Duodenal mucosa (tissue), 2 donors: Measurements from ENCODE around the gene PPP2R3A.
"Not testable (repeated sequence)": the region's sequence is repeated elsewhere in the genome, so short reads cannot be mapped to it uniquely, and the experiment has no call there.

Experiments used
- H3K27ac ChIP-seq: one replicate; pipeline ENCODE4 v1.7.0; 2013; ENCODE audit warnings: low read depth, low read length
- H3K27me3 ChIP-seq, 2 donors: one replicate each; pipeline ENCODE4 v1.7.0; 2013; ENCODE audit warnings: low read length in 2 of 2, control low read depth in 1 of 2; ENCODE audit not compliant: insufficient read depth in 2 of 2, control insufficient read depth in 1 of 2
- H3K36me3 ChIP-seq, 2 donors: one replicate each; pipeline ENCODE4 v1.7.0; 2013; ENCODE audit warnings: low read length in 2 of 2, control low read depth in 1 of 2; ENCODE audit not compliant: insufficient read depth in 2 of 2, control insufficient read depth in 1 of 2
- H3K4me1 ChIP-seq, 2 donors: one replicate each; pipeline ENCODE4 v1.7.0; 2013; ENCODE audit warnings: low read length in 2 of 2, control low read depth in 1 of 2; ENCODE audit not compliant: insufficient read depth in 2 of 2, control insufficient read depth in 1 of 2
- H3K4me3 ChIP-seq, 2 donors: one replicate each; pipeline ENCODE4 v1.7.0; 2013; ENCODE audit warnings: low read length in 2 of 2, low read depth in 1 of 2
- H3K9ac ChIP-seq, 2 donors: one replicate each; pipeline ENCODE4 v1.7.0; 2013; ENCODE audit warnings: low read length in 2 of 2, low read depth in 1 of 2
- H3K9me3 ChIP-seq, 2 donors: one replicate each; pipeline ENCODE4 v1.7.0; 2013; ENCODE audit warnings: low read length in 2 of 2, control low read depth in 1 of 2; ENCODE audit not compliant: control insufficient read depth in 1 of 2

PPP2R3A gene

DNA sequence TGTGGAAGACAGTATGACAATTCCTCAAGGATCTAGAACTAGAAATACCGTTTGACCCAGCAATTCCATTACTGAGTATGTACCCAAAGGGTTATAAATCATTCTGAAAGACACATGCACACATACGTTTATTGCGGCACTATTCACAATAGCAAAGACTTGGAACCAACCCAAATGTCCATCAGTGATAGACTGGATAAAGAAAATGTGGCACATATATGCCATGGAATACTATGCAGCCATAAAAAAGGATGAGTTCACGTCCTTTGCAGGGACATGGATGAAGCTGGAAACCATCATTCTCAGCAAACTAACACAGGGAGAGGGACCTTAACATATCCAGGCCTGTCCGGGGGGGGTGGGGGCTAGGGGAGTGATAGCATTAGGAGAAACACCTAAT lies 154.3 kb downstream of the PPP2R3A start:
- not testable (repeated sequence) for H3K4me1 ChIP-seq, H3K27me3 ChIP-seq, H3K27ac ChIP-seq, H3K9ac ChIP-seq, H3K4me3 ChIP-seq, H3K36me3 ChIP-seq, H3K9me3 ChIP-seq

GRCh38 chr3:136120373-136121348 lies 155.1 kb downstream of the PPP2R3A start:
- no peak overlapping the region for H3K9ac ChIP-seq
- no peaks in the 10 kb centered on the region for H3K9me3 ChIP-seq
- no peak overlapping the region for H3K4me3 ChIP-seq
- no peaks in the 10 kb centered on the region for H3K4me1 ChIP-seq
- no peaks in the 10 kb centered on the region for H3K27me3 ChIP-seq
- H3K27ac ChIP-seq = no peak overlapping the region
- H3K36me3 ChIP-seq = no peaks in the 10 kb centered on the region

DNA sequence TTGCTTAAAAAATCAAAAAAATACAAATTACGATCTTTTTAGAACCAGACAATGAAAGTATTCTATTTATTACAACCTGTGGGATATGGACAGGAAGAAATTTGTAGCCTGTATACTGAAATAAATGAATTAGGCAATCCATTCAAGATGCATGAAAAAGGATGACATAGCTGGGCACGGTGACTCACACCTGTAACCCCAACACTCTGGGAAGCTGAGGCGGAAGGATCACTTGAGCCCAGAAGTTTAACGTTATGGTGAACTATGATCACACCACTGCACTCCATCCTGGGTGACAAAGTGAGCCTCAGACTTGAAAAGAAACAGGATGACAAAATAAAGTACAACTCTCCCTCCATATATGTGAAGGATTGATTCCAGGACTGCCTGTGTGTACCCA lies 156.5 kb downstream of the PPP2R3A start:
- no peaks in the 10 kb centered on the region for H3K9me3 ChIP-seq

DNA sequence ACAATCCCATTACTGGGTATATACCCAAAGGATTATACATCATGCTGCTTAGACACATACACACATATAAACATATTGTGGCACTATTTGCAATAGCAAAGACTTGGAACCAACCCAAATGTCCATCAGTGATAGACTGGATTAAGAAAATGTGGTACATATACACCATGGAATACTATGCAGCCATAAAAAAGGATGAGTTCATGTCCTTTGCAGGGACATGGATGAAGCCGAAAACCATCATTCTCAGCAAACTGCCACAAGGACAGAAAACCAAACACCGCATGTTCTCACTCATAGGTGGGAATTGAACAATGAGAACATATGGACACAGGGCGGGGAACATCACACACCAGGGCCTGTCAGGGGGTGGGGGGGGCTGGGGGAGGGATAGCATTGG lies 166.1 kb downstream of the PPP2R3A start:
- H3K27ac ChIP-seq, H3K9ac ChIP-seq, H3K27me3 ChIP-seq, H3K9me3 ChIP-seq, H3K4me1 ChIP-seq, H3K36me3 ChIP-seq, H3K4me3 ChIP-seq: not testable (repeated sequence)

More for the DNA sequence above, 156.5 kb downstream of the PPP2R3A start:
- Histone ChIP-seq H3K4me1 (no peaks in the 10 kb centered on the region), H3K27me3 (no peaks in the 10 kb centered on the region), H3K9ac (no peak overlapping the region), H3K36me3 (no peaks in the 10 kb centered on the region), H3K4me3 (no peak overlapping the region), H3K27ac (no peak overlapping the region)

DNA sequence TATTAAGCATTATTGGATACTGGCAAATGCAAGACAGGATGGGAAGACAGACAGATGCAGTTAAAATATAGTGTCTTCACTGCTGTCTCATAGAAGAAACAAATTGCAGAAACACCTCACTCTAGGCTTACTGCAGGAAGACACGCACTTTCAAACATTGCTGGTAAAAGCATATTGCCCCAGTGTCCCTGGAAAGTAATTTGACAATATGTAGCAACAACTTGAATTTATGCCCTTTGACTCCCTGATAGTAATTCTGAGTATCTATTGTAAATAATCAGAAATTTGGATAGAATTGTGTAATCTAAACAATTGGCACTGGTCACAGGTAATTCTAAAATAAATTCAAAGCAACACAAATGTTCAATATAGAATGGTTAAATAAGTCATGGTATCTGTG lies 168.6 kb downstream of the PPP2R3A start:
- Histone ChIP-seq H3K4me1 (peaks cover 0 to 3% of the 10 kb centered on the region in 2 donors), H3K36me3 (no peaks in the 10 kb centered on the region), H3K27ac (no peak overlapping the region), H3K9ac (no peak overlapping the region), H3K27me3 (no peaks in the 10 kb centered on the region), H3K9me3 (no peaks in the 10 kb centered on the region), H3K4me3 (no peak overlapping the region)

- Histone ChIP-seq H3K27ac (no peak overlapping the region), H3K9ac (no peak overlapping the region)
Measured at GRCh38 chr3:136135039-136135802, 169.7 kb downstream of the PPP2R3A start.

DNA sequence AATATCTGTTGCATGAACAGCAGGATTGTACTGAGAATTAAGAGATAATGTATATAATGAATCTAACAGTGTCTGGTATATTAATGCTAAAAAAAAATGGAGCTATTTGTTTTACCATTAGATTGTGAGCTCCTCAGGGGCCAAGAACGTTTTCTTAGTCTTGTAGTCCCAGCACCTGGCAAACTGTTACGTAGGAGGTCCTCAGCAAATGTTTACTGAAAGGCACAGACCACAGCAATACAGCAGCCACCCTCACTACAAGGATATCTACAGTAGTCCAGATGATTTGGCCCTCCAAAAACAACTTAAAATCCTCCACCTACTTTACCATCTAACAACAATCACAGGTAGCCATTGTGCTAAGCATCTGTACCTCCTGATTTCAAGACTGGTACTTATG lies 170.9 kb downstream of the PPP2R3A start:
- no peaks in the 10 kb centered on the region for H3K9me3 ChIP-seq
- H3K9ac ChIP-seq = no peak overlapping the region
- H3K27ac ChIP-seq = no peak overlapping the region
- no peak overlapping the region for H3K4me3 ChIP-seq
- H3K27me3 ChIP-seq = no peaks in the 10 kb centered on the region
- no peaks in the 10 kb centered on the region for H3K36me3 ChIP-seq
- peaks cover 0 to 3% of the 10 kb centered on the region in 2 donors for H3K4me1 ChIP-seq

More at GRCh38 chr3:136135039-136135802, 169.7 kb downstream of the PPP2R3A start:
- Histone ChIP-seq H3K4me1 (peaks cover 0 to 3% of the 10 kb centered on the region in 2 donors), H3K4me3 (no peak overlapping the region), H3K27me3 (no peaks in the 10 kb centered on the region), H3K9me3 (no peaks in the 10 kb centered on the region), H3K36me3 (no peaks in the 10 kb centered on the region)

- Histone ChIP-seq H3K4me3 (no peak overlapping the region), H3K27ac (no peak overlapping the region), H3K9me3 (no peaks in the 10 kb centered on the region), H3K27me3 (no peaks in the 10 kb centered on the region), H3K36me3 (peaks cover 0 to 8% of the 10 kb centered on the region in 2 donors), H3K4me1 (no peaks in the 10 kb centered on the region), H3K9ac (no peak overlapping the region)
Measured at GRCh38 chr3:136141291-136141785, 175.8 kb downstream of the PPP2R3A start.

DNA sequence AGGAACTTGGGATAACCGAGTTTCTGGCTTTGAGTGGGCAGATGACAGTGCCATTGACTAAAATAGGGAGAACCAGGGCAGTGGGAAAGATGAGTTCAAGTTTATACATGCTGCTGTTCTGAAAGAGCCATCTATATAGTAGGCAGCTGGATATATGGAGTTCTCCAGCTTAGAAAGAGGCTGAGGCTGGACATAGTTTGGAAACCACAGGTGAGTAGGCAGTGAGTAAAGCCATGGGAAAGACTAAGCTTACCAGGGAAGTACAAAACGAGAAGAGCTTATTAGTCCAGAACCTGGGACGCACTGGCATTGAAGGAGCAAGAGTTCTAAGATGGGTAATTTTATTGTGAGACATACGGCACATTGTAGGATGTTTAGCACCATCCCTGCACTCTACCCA lies 176.4 kb downstream of the PPP2R3A start:
- Histone ChIP-seq H3K9me3 (no peaks in the 10 kb centered on the region), H3K9ac (no peak overlapping the region), H3K4me1 (no peaks in the 10 kb centered on the region), H3K27ac (no peak overlapping the region), H3K4me3 (no peak overlapping the region), H3K36me3 (peaks cover 0 to 8% of the 10 kb centered on the region in 2 donors), H3K27me3 (no peaks in the 10 kb centered on the region)

- Histone ChIP-seq H3K27ac (no peak overlapping the region), H3K36me3 (peaks cover 0 to 8% of the 10 kb centered on the region in 2 donors), H3K9ac (no peak overlapping the region), H3K27me3 (no peaks in the 10 kb centered on the region), H3K4me1 (no peaks in the 10 kb centered on the region), H3K9me3 (no peaks in the 10 kb centered on the region), H3K4me3 (no peak overlapping the region)
Measured at GRCh38 chr3:136142592-136142991, 177.1 kb downstream of the PPP2R3A start.
